ENCODE data around the gene MYG1.
A peak's percentile ranks its signal among the peaks of the same experiment; 100 is the strongest.
"Not testable (repeated sequence)": the region's sequence is repeated elsewhere in the genome, so short reads cannot be mapped to it uniquely, and the experiment has no call there.

The MYG1 gene

DNA sequence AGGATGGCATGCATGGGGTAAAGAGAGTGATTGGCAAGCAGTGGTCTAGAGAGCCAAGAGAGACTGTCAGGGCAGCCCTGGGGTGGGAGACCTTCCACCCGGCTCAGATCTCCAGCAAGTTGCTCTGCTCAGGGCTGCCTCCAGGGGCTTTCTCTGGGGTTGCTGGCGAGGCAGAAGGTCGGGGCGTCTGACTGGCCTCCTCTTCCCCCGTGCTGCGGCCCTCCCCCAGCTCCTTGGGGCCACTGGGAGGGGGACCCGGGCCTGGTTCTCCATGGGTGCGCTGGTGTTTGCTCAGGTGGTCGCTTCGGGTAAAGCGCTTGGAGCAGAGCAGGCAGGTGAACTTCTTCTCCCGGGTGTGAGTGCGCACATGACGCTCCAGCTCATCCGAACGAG, 28.5 kb downstream of the MYG1 start:
- no peak for DNase-seq

DNA sequence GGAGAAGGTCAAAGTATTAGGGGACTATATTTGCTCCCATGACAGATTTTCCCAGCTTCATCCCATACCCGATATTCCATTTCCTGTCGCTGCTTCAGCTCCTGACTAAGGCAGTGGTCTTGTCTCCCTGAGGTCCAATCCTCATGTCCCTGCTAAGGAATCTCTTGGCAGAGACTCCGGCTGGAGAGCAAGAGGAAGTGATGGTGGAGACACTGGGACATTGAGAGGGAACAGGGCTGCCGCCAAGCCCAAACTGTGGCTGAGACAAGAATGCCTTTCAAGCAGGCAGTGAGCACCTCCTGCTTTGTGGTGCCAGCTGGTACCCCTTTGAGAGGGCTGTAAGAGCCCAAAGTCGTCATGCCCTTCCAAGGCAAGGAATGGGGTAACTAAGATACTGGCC, 31.2 kb downstream of the MYG1 start:
- DNase-seq = no peak

DNA sequence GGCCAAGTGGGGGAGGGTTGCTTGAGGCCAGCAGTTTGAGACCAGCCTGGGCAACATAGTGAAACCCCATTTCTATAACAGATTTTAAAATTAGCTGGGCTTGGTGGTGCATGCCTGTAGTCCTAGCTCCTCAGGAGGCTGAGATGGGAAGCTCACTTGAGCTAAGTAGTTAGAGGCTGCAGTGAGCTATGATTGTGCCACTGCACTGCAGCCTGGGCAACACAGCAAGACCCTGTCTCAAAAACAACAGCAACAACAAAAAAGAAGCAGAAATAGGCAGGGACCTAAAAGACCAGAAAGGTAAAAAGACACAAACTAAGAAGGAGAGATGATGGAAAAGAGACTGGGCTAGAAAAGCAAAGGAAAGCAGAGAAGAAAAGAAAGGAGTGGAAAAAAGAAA, 32.8 kb downstream of the MYG1 start:
- not testable (repeated sequence) for DNase-seq

DNA sequence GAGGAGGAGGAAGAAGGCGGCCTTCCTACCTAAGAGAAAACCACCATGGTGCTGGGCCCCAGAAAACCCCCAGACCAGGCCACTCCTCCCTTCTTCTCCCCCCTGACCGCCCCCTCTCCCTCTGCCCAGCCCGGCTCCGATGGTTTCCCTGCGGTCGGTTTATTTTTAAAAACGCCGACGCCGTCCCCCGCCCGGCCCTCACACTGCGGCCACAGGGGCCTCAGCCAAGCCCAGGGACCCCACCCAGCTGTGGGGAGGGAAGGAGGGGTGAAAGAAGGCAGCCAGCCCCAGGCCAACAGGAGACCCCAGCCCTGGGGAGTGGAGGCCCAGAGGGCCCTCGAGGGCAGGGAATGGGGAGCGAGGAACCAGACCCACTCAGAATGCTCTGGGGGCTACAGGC, 33.2 kb downstream of the MYG1 start:
- DNase-seq = no peak

DNA sequence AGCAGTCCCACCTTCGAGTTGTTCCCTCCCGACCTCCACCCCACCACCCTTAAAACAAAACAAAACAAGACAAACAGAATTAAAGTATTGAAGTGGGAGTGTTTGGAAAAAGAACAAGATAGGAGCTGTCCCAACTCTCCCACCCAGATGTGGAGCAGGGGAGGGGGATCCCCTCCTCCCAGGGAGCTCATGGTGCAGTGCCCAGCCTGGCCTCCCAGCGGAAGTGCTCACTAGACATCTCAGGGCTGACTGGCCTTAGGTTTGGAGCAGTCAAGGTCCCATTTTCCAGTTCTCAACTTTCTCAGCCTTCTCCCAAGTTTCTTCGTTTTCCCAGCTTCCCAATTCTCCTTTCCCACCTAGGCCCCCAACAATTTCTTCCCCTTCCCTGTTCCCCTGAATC, 33.8 kb downstream of the MYG1 start:
- no peak for DNase-seq

DNA sequence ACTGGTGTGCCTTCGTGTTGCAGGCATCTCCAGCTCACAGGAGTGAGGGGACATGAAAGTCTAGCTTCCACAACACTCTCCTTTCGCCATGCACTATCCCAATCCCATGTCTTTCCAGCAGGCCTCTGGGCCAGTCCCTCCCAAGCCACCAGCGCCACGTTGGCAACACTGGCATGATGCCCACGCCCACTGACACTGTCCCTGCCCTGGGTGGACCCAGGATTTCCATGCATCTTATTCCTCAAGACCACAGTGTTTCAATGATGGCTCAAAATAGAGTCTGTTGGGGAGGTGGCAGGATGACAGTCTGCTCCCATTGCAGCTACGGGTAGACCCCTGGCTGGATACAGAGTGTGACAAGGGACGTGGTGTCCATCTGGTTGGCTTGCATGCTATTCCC, 34.4 kb downstream of the MYG1 start:
- DNase-seq = no peak

DNA sequence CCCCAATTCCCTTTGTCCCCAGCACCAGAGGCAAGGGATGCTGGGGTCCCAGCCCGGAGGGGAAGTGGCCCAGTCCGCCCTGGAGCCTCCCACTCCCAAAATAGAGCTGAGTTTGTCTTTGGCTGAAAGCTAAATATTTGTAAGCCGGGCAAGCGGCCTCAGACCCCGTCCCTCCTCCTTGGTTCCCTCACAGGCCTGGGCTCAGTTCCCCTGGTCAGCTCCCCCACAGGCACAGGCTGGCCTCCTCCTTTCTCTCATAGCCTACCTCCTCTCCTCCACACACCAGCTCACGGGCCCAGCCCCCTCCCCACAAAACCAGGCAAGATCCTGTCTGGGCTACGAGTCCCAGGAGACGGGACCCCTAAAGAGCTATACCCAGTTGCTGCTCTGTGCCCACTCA, 35.3 kb downstream of the MYG1 start:
- no peak for DNase-seq

DNA sequence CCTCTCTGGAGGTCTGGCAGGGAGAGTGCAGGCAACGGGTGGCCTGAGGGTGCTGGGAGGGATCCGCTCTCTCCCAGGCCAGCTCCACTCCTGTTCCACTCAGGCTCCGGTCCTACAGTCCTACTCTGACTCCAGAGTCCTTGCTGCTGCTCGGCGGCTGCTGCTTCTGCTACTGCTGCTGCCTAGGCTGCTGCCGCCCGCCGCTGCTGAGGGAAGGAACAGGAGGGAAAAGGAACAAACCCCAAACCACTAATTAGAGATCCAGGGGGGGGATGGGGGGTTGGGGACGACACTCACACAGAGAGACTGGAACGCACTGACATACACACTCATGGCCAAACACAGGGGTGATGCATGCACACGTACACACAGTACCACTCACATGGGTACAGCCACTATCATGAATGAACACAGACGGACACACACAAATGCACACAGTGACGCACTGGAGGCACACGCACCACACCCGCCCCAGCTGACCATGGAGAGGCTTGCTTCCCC, 36.7 kb downstream of the MYG1 start, which contains the start of gene SP7:
SP7 (minus strand) TSS at position 174 of the 501 bp plus-strand sequence. CDS start 708 bp downstream, outside the sequence.
- no peak for DNase-seq

DNA sequence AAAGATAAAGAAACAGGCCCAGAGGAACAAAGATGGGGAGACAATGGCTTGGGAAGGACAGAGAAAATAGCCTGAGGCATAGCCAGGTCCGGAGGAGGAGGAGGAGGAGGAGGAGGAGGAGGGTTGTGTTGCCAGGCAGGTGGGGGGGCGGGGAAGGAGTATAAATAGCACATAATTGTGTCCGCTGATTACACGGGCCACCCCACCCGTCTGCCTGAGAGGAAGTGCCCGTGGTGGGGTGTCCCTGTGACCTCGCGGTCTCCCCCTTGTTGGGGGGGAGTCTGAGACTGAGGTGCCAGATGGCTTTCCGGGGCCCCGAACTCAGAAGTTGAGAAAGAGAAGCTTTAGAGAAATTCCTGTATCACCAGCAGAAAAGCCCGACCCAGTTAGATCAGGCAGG, 38.5 kb downstream of the MYG1 start:
- no peak for DNase-seq

DNA sequence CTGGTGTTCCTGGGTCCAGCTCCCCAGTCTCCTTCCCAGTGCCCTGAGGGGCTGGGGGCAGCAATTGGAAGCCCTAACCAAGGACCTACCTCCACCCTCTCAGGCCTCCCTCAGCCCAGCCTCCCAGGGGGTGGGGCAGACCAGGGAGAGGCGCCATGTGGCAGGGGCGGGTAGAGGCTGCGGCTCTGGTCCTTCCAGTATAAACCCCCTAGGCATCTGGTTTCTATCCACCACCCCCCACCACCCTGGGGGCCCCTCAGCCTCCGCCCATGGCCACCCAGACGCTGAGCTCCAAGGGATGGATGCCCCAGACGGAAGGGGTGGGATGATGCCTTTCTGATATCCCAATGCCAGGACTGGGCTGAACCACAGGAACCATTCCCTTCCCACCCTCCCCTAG, 39.4 kb downstream of the MYG1 start:
- no peak for DNase-seq

DNA sequence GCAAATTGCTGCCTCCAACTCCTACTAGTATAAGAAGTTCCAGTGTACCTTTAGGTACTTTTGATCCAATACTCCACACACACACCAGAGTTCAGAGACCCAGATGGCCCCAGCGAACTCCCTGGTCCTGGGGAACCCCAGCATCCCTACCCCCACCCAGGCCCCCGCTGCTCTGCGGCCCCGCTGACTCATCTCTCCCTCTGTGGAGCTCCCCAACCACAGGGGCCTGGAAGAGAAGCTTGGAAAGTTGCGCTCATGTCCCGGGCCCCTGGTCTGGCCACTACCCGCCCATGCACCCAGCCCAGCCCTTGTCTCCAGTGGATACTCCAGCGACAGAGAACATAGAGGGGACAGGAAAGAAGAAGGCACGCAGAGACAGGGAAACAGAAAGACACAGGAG, 40.9 kb downstream of the MYG1 start:
- no peak for DNase-seq

DNA sequence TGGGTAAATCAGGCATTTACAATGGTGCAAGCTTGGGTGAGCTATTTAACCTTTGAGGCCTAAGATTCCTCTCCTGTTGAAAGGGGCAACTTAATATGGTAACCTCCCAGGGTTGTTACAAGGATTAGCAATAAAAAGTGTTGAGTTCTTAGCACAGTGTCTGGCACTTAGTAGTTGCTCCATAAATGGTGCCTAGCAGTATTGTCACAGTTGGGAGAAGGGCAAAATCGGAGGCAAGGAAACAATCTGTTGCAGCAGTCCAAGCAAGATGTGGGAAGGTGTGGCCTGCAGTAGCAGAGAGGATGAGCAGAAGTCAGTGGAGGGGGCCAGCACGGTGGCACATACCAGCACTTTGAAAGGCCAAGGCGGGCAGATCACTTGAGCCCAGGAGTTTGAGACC, 44.0 kb downstream of the MYG1 start:
- no peak for DNase-seq

DNA sequence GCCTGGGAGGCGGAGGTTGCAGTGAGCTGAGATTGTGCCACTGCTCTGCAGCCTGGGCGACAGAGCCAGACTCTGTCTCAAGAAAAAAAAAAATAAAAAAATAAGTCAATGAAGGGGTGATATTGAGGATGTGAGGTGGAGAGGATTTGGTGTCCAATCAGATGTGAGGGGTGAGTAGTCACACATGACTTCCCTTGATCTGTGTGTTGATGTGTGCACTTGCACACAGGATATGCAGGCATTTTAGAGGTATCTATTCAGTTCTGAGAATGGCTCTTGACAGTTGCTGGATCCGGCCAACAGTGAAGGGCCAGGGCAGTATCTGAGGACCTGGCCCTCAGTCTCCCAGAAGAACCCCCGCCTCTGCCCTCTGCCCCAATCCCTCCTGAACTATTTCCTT, 44.5 kb downstream of the MYG1 start:
- no peak for DNase-seq

DNA sequence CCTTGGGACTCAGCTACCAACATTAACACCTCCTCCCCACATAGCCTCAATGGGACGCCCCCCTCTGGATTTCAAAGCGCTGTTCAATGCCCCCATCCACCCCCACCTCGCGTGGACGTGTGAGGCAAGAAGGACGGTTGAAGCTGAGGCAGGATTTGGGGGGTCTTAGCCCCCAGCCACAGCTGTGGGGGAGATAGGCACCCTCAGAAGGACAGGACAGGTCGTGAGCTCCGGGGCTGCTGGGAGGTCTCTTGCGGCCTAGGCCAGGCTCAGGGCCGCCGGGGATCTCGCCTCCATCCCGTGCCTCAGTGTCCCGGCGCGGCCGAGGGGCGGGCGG, 45.0 kb downstream of the MYG1 start:
- no peak for DNase-seq

DNA sequence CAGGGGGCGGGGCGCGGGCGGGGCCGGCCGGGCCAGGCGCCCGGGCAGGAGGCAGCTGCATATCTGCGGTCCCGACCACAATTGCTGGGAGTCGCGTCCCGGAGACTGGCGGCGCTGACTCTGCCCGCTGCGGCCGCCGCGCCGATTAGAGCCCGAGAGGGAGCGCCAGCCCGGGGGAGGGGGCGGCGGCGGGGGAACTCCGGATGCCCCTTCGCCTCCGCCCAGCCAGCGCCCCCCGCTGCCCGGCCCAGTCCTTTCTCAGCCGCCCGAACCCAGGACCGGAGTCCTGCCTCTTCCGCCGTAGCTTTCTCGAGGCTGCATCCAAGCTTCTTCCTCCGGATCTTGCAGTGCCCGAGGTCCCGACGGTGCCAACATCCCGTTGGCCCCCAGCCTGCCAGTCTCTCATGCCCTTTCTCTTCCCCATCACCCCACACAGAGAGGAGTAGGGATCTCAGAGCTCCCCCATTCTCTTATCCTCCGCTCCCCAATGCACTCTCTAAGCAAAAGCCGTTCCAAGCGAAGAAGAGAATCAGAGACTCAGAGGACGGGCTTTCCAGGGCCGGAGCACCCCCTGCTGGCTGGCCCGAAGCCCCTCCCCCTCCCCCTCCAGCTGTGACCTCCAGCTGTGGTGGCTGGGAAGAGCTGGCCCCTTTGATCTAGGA, 45.5 kb downstream of the MYG1 start:
- DNase-seq = peak; percentile 88

DNA sequence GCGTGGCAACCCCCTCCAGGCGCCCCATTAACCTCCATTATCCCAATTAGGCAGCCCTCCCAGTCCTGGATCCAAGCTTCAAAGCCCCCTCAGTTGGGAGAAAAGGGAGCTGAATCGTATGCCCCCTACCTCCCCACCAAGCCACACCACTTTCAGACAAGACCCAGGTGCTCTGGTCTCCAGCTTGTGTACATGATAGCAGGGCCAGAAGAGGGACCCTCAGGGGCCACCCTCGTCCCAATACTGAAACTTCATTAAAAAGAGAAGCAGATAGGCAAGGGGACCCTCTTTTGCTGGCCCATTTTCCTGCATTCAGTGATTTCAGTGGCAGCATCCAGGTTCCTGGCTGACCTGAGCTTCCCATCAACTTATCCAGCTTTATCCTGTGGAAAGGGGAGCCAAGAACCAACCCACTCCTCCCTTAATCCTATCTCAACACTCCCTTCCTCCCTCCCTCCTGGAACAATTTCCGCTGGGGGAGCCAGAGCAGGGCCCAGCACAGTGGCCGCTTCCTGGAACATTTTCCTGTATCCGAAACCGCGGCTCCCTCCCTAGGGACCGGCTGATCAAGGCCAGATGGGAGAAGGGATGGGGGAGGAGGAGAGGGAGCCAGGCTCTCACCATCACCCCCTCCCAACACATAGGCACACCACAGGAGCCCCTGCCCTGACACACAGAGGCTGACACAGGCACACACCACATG, 46.1 kb downstream of the MYG1 start:
- no peak for DNase-seq

DNA sequence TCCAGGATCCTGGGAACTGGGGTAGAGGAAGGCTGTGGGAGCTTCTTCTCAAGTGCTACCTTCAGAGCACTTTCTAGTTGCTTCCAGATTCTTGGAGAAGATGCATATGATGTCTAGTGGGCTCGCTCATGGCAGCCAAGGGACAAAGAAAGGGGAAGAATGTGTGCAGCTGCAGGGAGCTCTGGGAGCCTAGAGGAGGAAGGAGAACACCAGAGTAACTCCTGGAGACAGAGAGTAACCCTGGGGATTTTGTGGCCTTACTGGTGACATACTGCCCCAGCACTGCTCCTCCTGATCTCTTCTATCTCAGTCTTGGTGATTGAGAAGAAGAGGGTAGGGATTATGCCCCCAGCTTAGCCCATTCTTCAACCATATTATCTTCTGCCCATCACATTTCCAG, 47.0 kb downstream of the MYG1 start:
- no peak for DNase-seq

DNA sequence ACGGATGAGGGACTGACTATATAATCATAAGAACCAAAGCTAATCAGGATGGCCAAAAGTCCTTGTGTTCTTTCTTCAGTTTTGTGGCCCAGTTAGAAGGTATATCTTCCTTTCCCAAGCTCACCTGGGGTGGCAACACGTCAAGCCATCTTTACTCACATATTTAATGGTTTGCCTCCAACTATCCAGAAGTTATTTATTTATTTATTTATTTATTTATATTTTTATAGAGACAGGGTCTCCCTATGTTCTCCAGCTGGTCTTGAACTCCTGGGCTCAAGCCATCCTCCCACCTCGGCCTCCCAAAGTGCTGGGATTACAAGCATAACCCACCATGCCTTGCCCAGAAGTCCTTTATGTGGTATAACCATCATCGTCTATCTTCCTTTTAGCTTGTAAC, 48.4 kb downstream of the MYG1 start:
- DNase-seq = no peak

DNA sequence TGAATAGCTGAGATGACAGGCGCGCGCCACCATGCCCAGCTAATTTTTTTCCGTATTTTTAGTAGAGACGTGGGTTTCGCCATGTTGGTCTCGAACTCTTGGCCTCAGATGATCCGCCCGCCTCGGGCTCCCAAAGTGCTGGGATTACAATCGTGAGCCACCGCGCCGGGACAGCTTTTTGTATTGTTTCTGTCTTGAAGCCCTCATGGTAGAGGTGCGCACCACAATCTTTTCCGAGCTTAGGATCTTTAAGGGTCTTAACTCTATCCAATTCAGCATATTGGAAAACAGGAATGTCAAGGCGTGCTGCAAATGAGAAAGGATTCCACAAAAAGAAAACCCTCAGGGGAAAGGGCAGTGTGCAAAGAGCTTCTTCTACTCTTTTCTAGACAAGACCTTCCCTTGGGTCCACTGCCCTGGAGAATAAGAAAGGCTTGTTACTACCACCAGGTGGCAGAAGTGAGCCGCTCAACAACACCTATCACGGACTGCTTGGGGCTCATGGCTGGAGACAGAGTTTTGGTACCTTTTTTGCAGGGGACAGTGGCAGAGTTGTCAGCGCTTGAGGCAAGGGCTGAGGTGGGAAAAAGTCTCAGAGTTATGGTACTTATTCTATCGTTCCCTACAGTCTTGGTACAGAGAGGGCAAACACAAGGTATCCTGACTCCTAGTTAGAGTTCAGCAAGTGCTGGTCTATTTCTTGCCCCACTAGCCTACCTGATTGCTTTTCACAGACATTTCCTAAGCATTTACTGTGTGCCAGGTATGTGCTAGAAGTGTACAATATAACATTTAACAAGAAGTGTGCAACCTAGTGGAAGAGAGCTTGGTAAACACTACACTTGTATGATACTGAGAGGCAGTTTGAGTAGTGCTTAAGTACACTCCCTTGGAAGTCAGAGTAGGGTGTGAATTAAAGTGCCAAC, 53.1 kb downstream of the MYG1 start:
- DNase-seq = peak; percentile 91

DNA sequence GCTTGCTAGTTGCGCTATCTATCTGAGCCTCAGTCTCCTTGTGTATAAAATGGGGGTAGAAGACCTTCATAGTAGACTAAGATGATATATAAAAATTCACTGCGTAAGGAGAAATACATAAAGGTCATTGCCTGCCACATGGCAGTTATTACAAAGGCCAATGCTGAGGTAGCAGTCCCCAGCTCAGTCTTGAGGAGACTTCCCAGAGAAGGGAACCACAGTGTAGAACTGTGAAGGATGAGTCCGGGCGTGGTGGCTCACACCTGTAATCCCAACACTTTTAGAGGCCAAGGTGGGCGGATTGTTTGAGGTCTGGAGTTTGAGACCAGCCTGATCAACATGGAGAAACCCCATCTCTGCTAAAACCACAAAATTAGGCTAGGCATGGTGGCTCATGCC, 53.8 kb downstream of the MYG1 start:
- no peak for DNase-seq

DNA sequence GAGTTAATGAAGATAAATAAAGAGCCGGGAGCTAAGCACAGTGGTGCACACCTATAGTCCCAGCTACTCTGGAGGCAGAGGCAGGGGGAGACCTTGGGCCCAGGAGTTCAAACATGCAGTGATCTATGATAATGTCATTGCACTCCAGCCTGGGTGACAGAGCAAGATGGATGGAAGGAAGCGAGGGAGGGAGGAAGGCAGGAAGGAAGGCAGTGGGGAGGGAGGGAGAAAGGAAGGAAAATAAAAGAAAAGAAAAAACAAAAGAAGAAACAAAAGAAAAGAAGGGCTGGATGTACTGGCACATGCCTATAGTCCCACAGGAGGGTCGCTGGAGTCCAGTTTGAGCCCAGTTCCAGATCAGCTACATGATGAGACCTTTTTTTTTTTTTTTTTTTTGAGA, 55.6 kb downstream of the MYG1 start:
- DNase-seq = no peak
